Esophagus (tissue), 2 donors: Measurements from ENCODE around the gene GPHN. TPM values are rescaled to one million over a fixed set of nuclear protein-coding genes. Genes with fewer than 3 reads are reported as not detected.

Experiments used
- H3K27ac ChIP-seq, 2 donors: one replicate each; pipeline ENCODE4 v1.5.1; 2013; ENCODE audit warnings: low read depth in 2 of 2, mild to moderate bottlenecking in 2 of 2, inconsistent platforms in 1 of 2, low read length in 1 of 2, moderate library complexity in 1 of 2
- H3K27me3 ChIP-seq, 2 donors: one replicate each; pipeline ENCODE4 v1.6.1; 2013; ENCODE audit warnings: low read length in 2 of 2, control low read depth in 1 of 2, mild to moderate bottlenecking in 1 of 2; ENCODE audit not compliant: insufficient read depth in 2 of 2, control insufficient read depth in 1 of 2
- H3K36me3 ChIP-seq, 2 donors: one replicate each; pipeline ENCODE4 v1.6.1; 2013; ENCODE audit warnings: low read length in 1 of 2; ENCODE audit not compliant: control insufficient read depth in 2 of 2, insufficient read depth in 2 of 2
- H3K4me1 ChIP-seq, 2 donors: one replicate each; pipeline ENCODE4 v1.6.1; 2013; ENCODE audit warnings: low read length in 1 of 2; ENCODE audit not compliant: control insufficient read depth in 2 of 2, insufficient read depth in 2 of 2
- H3K4me3 ChIP-seq, 2 donors: one replicate each; pipeline ENCODE4 v1.5.1; 2013; ENCODE audit warnings: low read length in 2 of 2, mild to moderate bottlenecking in 2 of 2, low read depth in 1 of 2, moderate library complexity in 1 of 2
- H3K9me3 ChIP-seq, 2 donors: one replicate each; pipeline ENCODE4 v1.6.1; 2013; ENCODE audit warnings: mild to moderate bottlenecking in 2 of 2, low read depth in 1 of 2, low read length in 1 of 2, moderate library complexity in 1 of 2; ENCODE audit not compliant: control insufficient read depth in 2 of 2, insufficient read depth in 1 of 2
- WGBS, 2 donors: extraction: QIAGEN DNeasy Blood & Tissue Kit; methylation state at CpG; one replicate each; pipeline ENCODE4 v1.1.7; 2013; 5-methylcytosine and 5-hydroxymethylcytosine counted together
- polyA plus RNA-seq, 2 donors: library from polyadenylated mRNA; stranded (reverse); fragments of 200-250 nt; gene quantifications; one replicate each; pipeline ENCODE4 v1.2.3, GENCODE V29; 2013
- donor health status: healthy with polysubstance abuse.
- donor health status: Bipolar disorder and iron deficiency.

The GPHN gene
- polyA plus RNA-seq, 2 donors = 9.8 to 19.8 TPM

- Histone ChIP-seq H3K27me3 (no peaks in the 10 kb centered on the region), H3K4me1 (no peaks in the 10 kb centered on the region), H3K4me3 (no peak overlapping the region), H3K27ac (no peak overlapping the region), H3K36me3 (no peaks in the 10 kb centered on the region), H3K9me3 (no peaks in the 10 kb centered on the region)
- WGBS, 2 donors = 71 to 79% methylated on average over 2 of the region's 2 CpGs
Observed at GRCh38 chr14:66641861-66642635, 134.1 kb downstream of the GPHN start.

GRCh38 chr14:66643344-66643743 lies 135.4 kb downstream of the GPHN start:
- no peaks in the 10 kb centered on the region for H3K36me3 ChIP-seq
- no peak overlapping the region for H3K27ac ChIP-seq
- no peak overlapping the region for H3K4me3 ChIP-seq
- no peaks in the 10 kb centered on the region for H3K27me3 ChIP-seq
- no peaks in the 10 kb centered on the region for H3K4me1 ChIP-seq
- no peaks in the 10 kb centered on the region for H3K9me3 ChIP-seq

GRCh38 chr14:66645716-66646115 lies 137.8 kb downstream of the GPHN start:
- Histone ChIP-seq H3K27ac (no peak overlapping the region), H3K36me3 (no peaks in the 10 kb centered on the region), H3K4me1 (no peaks in the 10 kb centered on the region), H3K9me3 (no peaks in the 10 kb centered on the region), H3K27me3 (no peaks in the 10 kb centered on the region), H3K4me3 (no peak overlapping the region)
- 88 to 94% methylated on average over 1 of the region's 1 CpG for WGBS, 2 donors

GRCh38 chr14:66649498-66649897 lies 141.6 kb downstream of the GPHN start:
- H3K36me3 ChIP-seq = no peaks in the 10 kb centered on the region
- H3K27ac ChIP-seq = no peak overlapping the region
- no peaks in the 10 kb centered on the region for H3K27me3 ChIP-seq
- H3K4me3 ChIP-seq = no peak overlapping the region
- H3K9me3 ChIP-seq = no peaks in the 10 kb centered on the region
- WGBS, 2 donors = 76 to 87% methylated on average over 3 of the region's 3 CpGs
- H3K4me1 ChIP-seq = peaks cover 0 to 2% of the 10 kb centered on the region in 2 donors

- H3K27ac ChIP-seq = no peak overlapping the region
- no peaks in the 10 kb centered on the region for H3K9me3 ChIP-seq
- no peaks in the 10 kb centered on the region for H3K36me3 ChIP-seq
- H3K27me3 ChIP-seq = no peaks in the 10 kb centered on the region
- WGBS, 2 donors = 66 to 69% methylated on average over 3 of the region's 3 CpGs
- peaks cover 0 to 2% of the 10 kb centered on the region in 2 donors for H3K4me1 ChIP-seq
- H3K4me3 ChIP-seq = no peak overlapping the region
Observed at GRCh38 chr14:66650491-66650911, 142.6 kb downstream of the GPHN start.

- H3K4me1 ChIP-seq = peaks cover 0 to 2% of the 10 kb centered on the region in 2 donors
- 90% methylated on average over 5 of the region's 5 CpGs for WGBS, 2 donors
- H3K27ac ChIP-seq = no peak overlapping the region
- H3K36me3 ChIP-seq = no peaks in the 10 kb centered on the region
- no peaks in the 10 kb centered on the region for H3K27me3 ChIP-seq
- no peaks in the 10 kb centered on the region for H3K9me3 ChIP-seq
- H3K4me3 ChIP-seq = no peak overlapping the region
Observed at GRCh38 chr14:66651536-66652220, 143.7 kb downstream of the GPHN start.

GRCh38 chr14:66652525-66653106 lies 144.7 kb downstream of the GPHN start:
- no peaks in the 10 kb centered on the region for H3K27me3 ChIP-seq
- WGBS, 2 donors = 87 to 88% methylated on average over 3 of the region's 3 CpGs
- no peak overlapping the region for H3K27ac ChIP-seq
- peaks cover 0 to 2% of the 10 kb centered on the region in 2 donors for H3K4me1 ChIP-seq
- H3K4me3 ChIP-seq = no peak overlapping the region
- H3K36me3 ChIP-seq = no peaks in the 10 kb centered on the region
- no peaks in the 10 kb centered on the region for H3K9me3 ChIP-seq

GRCh38 chr14:66657780-66658179 lies 149.8 kb downstream of the GPHN start:
- H3K27ac ChIP-seq = no peak overlapping the region
- no peaks in the 10 kb centered on the region for H3K27me3 ChIP-seq
- no peaks in the 10 kb centered on the region for H3K9me3 ChIP-seq
- peaks cover 0 to 1% of the 10 kb centered on the region in 2 donors for H3K4me1 ChIP-seq
- H3K36me3 ChIP-seq = no peaks in the 10 kb centered on the region
- 91 to 92% methylated on average over 3 of the region's 3 CpGs for WGBS, 2 donors
- no peak overlapping the region for H3K4me3 ChIP-seq

- H3K9me3 ChIP-seq = no peaks in the 10 kb centered on the region
- H3K27ac ChIP-seq = no peak overlapping the region
- H3K36me3 ChIP-seq = no peaks in the 10 kb centered on the region
- no peaks in the 10 kb centered on the region for H3K27me3 ChIP-seq
- WGBS, 2 donors = 74 to 79% methylated on average over 4 of the region's 4 CpGs
- H3K4me1 ChIP-seq = no peaks in the 10 kb centered on the region
- no peak overlapping the region for H3K4me3 ChIP-seq
Observed at GRCh38 chr14:66662374-66662773, 154.4 kb downstream of the GPHN start.
